H9 (cell line): ENCODE measurements around the gene MIEF2. TPM values are rescaled to one million over a fixed set of nuclear protein-coding genes. Genes with fewer than 3 reads are reported as not detected.

Experiments
- DNase-seq: peaks from one replicate; pipeline ENCODE4 v3.0.0-alpha.2; 2017
- H2AFZ ChIP-seq: one replicate; pipeline ENCODE4 v1.6.1; 2013; ENCODE audit warnings: mild to moderate bottlenecking, low read length, control low read depth, moderate library complexity
- H2AK5ac ChIP-seq: 2 replicates; pipeline ENCODE4 v1.6.1; 2013; ENCODE audit warnings: low read length, control low read depth, mixed read lengths; ENCODE audit not compliant: insufficient read length
- H2BK120ac ChIP-seq: one replicate; pipeline ENCODE4 v1.6.1; 2013; ENCODE audit warnings: low read depth, mild to moderate bottlenecking, low read length, control low read depth, inconsistent platforms; ENCODE audit not compliant: poor library complexity, severe bottlenecking
- H2BK12ac ChIP-seq: 2 replicates; pipeline ENCODE4 v1.6.1; 2013; ENCODE audit warnings: low read length, control low read depth, mixed read lengths, low read depth; ENCODE audit not compliant: insufficient read length
- H2BK15ac ChIP-seq: 2 replicates; pipeline ENCODE4 v1.6.1; 2013; ENCODE audit warnings: low read depth, low read length, control low read depth
- H2BK20ac ChIP-seq: one replicate; pipeline ENCODE4 v1.6.1; 2013; ENCODE audit warnings: low read depth, mild to moderate bottlenecking, low read length, control low read depth, inconsistent platforms; ENCODE audit not compliant: poor library complexity, severe bottlenecking
- H2BK5ac ChIP-seq: 2 replicates; pipeline ENCODE4 v1.6.1; 2013; ENCODE audit warnings: low read length, control low read depth, mixed read lengths; ENCODE audit not compliant: insufficient read length
- H3K14ac ChIP-seq: 2 replicates; pipeline ENCODE4 v1.6.1; 2013; ENCODE audit warnings: low read length, control low read depth; ENCODE audit not compliant: insufficient read depth
- H3K18ac ChIP-seq: 2 replicates; pipeline ENCODE4 v1.6.1; 2013; ENCODE audit warnings: low read depth, mild to moderate bottlenecking, mixed read lengths, low read length, control low read depth; ENCODE audit not compliant: insufficient read length
- H3K23ac ChIP-seq: 2 replicates; pipeline ENCODE4 v1.6.1; 2013; ENCODE audit warnings: low read length, control low read depth, mixed read lengths, low read depth; ENCODE audit not compliant: insufficient read length
- H3K23me2 ChIP-seq: 2 replicates; pipeline ENCODE4 v1.6.1; 2013; ENCODE audit warnings: low read depth, mild to moderate bottlenecking, mixed read lengths, low read length, control low read depth; ENCODE audit not compliant: insufficient read length, poor library complexity, severe bottlenecking
- H3K27ac ChIP-seq: 2 replicates; pipeline ENCODE4 v1.5.1; 2013; ENCODE audit warnings: low read length, control low read depth, mixed read lengths, low read depth; ENCODE audit not compliant: insufficient read length
- H3K27me3 ChIP-seq: 2 replicates; pipeline ENCODE4 v1.6.1; 2013; ENCODE audit warnings: low read length, control low read depth, inconsistent platforms; ENCODE audit not compliant: insufficient read depth
- H3K4ac ChIP-seq: 2 replicates; pipeline ENCODE4 v1.6.1; 2013; ENCODE audit warnings: low read depth, mild to moderate bottlenecking, control low read depth, inconsistent platforms, low read length, moderate library complexity
- H3K4me1 ChIP-seq: 2 replicates; pipeline ENCODE4 v1.6.1; 2013; ENCODE audit warnings: low read length, control low read depth, inconsistent platforms; ENCODE audit not compliant: insufficient read depth
- H3K4me2 ChIP-seq: 2 replicates; pipeline ENCODE4 v1.6.1; 2013; ENCODE audit warnings: low read length, control low read depth, mixed read lengths; ENCODE audit not compliant: insufficient read length, insufficient read depth
- H3K56ac ChIP-seq: 2 replicates; pipeline ENCODE4 v1.6.1; 2013; ENCODE audit warnings: low read depth, mild to moderate bottlenecking, mixed read lengths, low read length, control low read depth; ENCODE audit not compliant: insufficient read length
- H3K79me1 ChIP-seq: 2 replicates; pipeline ENCODE4 v1.6.1; 2013; ENCODE audit warnings: low read depth, mild to moderate bottlenecking, moderate library complexity, low read length, control low read depth, inconsistent platforms; ENCODE audit not compliant: insufficient read depth, poor library complexity, severe bottlenecking
- H3K79me2 ChIP-seq: 2 replicates; pipeline ENCODE4 v1.6.1; 2013; ENCODE audit warnings: low read length, control low read depth, inconsistent platforms; ENCODE audit not compliant: insufficient read depth
- H3K9ac ChIP-seq: 2 replicates; pipeline ENCODE4 v1.6.1; 2013; ENCODE audit warnings: low read length, control low read depth, mixed read lengths; ENCODE audit not compliant: insufficient read length; ENCODE audit errors: extremely low read depth
- H3K9me3 ChIP-seq: one replicate; pipeline ENCODE4 v1.6.1; 2013; ENCODE audit warnings: low read depth, low read length, inconsistent platforms; ENCODE audit not compliant: control insufficient read depth
- H3T11ph ChIP-seq: one replicate; pipeline ENCODE4 v1.6.1; 2013; ENCODE audit warnings: mild to moderate bottlenecking, low read length, control low read depth, inconsistent platforms
- H4K20me1 ChIP-seq: one replicate; pipeline ENCODE4 v1.6.1; 2013; ENCODE audit not compliant: control insufficient read depth, insufficient read length, insufficient read depth
- H4K5ac ChIP-seq: 2 replicates; pipeline ENCODE4 v1.6.1; 2013; ENCODE audit warnings: low read depth, mild to moderate bottlenecking, mixed read lengths, low read length, control low read depth; ENCODE audit not compliant: insufficient read length
- H4K8ac ChIP-seq: replicated peaks from 2 replicates; pipeline ENCODE4 v1.6.1; 2013; ENCODE audit warnings: low read length, control low read depth, mixed read lengths, low read depth; ENCODE audit not compliant: insufficient read length
- H4K91ac ChIP-seq: 2 replicates; pipeline ENCODE4 v1.6.1; 2013; ENCODE audit warnings: low read depth, mild to moderate bottlenecking, moderate library complexity, mixed read lengths, low read length, control low read depth; ENCODE audit not compliant: insufficient read length
- H3K27ac Mint-ChIP-seq, 3 experiments: 2 replicates in 2 of 3; 3 replicates in 1 of 3; pipeline ENCODE4 v1.8.0; 2020 to 2021; ENCODE audit warnings: mixed read lengths in 3 of 3, mild to moderate bottlenecking in 1 of 3, moderate library complexity in 1 of 3
- H3K27me3 Mint-ChIP-seq: 2 replicates; pipeline ENCODE4 v1.8.0; 2021; ENCODE audit warnings: low read depth, mild to moderate bottlenecking, moderate library complexity, mixed read lengths
- H3K36me3 Mint-ChIP-seq, 3 experiments: 2 replicates in 2 of 3; 3 replicates in 1 of 3; pipeline ENCODE4 v1.8.0; 2020 to 2021; ENCODE audit warnings: low read depth in 3 of 3, mixed read lengths in 3 of 3; ENCODE audit not compliant: insufficient read depth in 1 of 3
- H3K4me1 Mint-ChIP-seq, 2 experiments: 2 replicates each; pipeline ENCODE4 v1.8.0; 2020; ENCODE audit warnings: mixed read lengths in 2 of 2
- H3K4me3 Mint-ChIP-seq, 2 experiments: 2 replicates in 1 of 2; 3 replicates in 1 of 2; pipeline ENCODE4 v1.8.0; 2020 to 2021; ENCODE audit warnings: mild to moderate bottlenecking in 2 of 2, mixed read lengths in 2 of 2, moderate library complexity in 1 of 2
- H3K9me3 Mint-ChIP-seq, 2 experiments: 2 replicates in 1 of 2; 3 replicates in 1 of 2; pipeline ENCODE4 v1.8.0; 2020; ENCODE audit warnings: mild to moderate bottlenecking in 2 of 2, mixed read lengths in 2 of 2, moderate library complexity in 1 of 2
- WGBS: extraction: QIAGEN DNeasy Blood & Tissue Kit; methylation state at CpG from one replicate; pipeline ENCODE4 v1.1.7; 2013; ENCODE audit warnings: missing lambda C conversion rate, low lambda C conversion rate, mixed read lengths; ENCODE audit not compliant: insufficient read length; ENCODE audit errors: extremely low coverage; 5-methylcytosine and 5-hydroxymethylcytosine counted together
- total RNA-seq: library from RNA; stranded (reverse); gene quantifications from 2 replicates; pipeline ENCODE4 v1.2.1, GENCODE V29; 2021
- TF ChIP-seq, protein P1 (sequence below): fragments of 200-600 bp; sonication (generic); conservative IDR thresholded peaks from 3 replicates; pipeline ENCODE4 v1.8.0; 2021; ENCODE audit warnings: antibody characterized with exemption, mild to moderate bottlenecking

Gene MIEF2
- total RNA-seq, 1 experiment from 2014 or later = 10.3 TPM

GRCh38 chr17:18263885-18264682 is 3.6 kb downstream of the MIEF2 start:
- H3K14ac ChIP-seq = no peak overlapping the region; the same call in 1 of the 2 replicates
- no peak overlapping the region for H3K56ac ChIP-seq
- no peak overlapping the region for H3T11ph ChIP-seq
- H2AK5ac ChIP-seq = no peak overlapping the region
- no peaks in the 10 kb centered on the region for H3K27me3 ChIP-seq
- H2BK15ac ChIP-seq = no peak overlapping the region
- no peak overlapping the region for H3K23ac ChIP-seq
- H3K79me1 ChIP-seq = no peaks in the 10 kb centered on the region
- no peaks in the 10 kb centered on the region for H3K9me3 ChIP-seq
- H3K23me2 ChIP-seq = peaks cover 7% of the 10 kb centered on the region
- H3K4me2 ChIP-seq = no peak overlapping the region
- no peaks in the 10 kb centered on the region for H3K4me1 ChIP-seq
- H2BK120ac ChIP-seq = no peak overlapping the region
- TF ChIP-seq, protein P1, sequence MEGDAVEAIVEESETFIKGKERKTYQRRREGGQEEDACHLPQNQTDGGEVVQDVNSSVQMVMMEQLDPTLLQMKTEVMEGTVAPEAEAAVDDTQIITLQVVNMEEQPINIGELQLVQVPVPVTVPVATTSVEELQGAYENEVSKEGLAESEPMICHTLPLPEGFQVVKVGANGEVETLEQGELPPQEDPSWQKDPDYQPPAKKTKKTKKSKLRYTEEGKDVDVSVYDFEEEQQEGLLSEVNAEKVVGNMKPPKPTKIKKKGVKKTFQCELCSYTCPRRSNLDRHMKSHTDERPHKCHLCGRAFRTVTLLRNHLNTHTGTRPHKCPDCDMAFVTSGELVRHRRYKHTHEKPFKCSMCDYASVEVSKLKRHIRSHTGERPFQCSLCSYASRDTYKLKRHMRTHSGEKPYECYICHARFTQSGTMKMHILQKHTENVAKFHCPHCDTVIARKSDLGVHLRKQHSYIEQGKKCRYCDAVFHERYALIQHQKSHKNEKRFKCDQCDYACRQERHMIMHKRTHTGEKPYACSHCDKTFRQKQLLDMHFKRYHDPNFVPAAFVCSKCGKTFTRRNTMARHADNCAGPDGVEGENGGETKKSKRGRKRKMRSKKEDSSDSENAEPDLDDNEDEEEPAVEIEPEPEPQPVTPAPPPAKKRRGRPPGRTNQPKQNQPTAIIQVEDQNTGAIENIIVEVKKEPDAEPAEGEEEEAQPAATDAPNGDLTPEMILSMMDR = no peak
- H2BK12ac ChIP-seq = no peak overlapping the region
- no peaks in the 10 kb centered on the region for H3K9me3 Mint-ChIP-seq
- no peak overlapping the region for H2AFZ ChIP-seq
- H2BK5ac ChIP-seq = no peak overlapping the region
- WGBS = no CpG with 5 or more reads among the region's 50 CpGs
- no peak overlapping the region for H4K8ac ChIP-seq
- H3K36me3 Mint-ChIP-seq = peaks cover 4 to 17% (median 10%) of the 10 kb centered on the region in 3 experiments
- no peak overlapping the region for H3K9ac ChIP-seq
- H3K27ac ChIP-seq = no peak overlapping the region
- no peaks in the 10 kb centered on the region for H4K20me1 ChIP-seq
- no peak overlapping the region for H3K27ac Mint-ChIP-seq
- no peaks in the 10 kb centered on the region; the same call in 1 of the 2 replicates for H3K27me3 Mint-ChIP-seq
- H4K91ac ChIP-seq = no peak overlapping the region
- H3K4ac ChIP-seq = no peak overlapping the region
- H3K4me1 Mint-ChIP-seq = peaks cover 22 to 24% of the 10 kb centered on the region in 2 experiments
- no peak overlapping the region for H3K4me3 Mint-ChIP-seq
- DNase-seq = peak; percentile 49
- no peak overlapping the region for H3K18ac ChIP-seq
- no peaks in the 10 kb centered on the region for H3K79me2 ChIP-seq
- H2BK20ac ChIP-seq = no peak overlapping the region
- no peak overlapping the region for H4K5ac ChIP-seq
